GM12878 (cell line): ENCODE measurements around the gene IDH3B. TPM values are rescaled to one million over a fixed set of nuclear protein-coding genes. Genes with fewer than 3 reads are reported as not detected.

Source experiments
- ATAC-seq: fragments of 200-7000 bp; cut with Tn5 transposase; 3 replicates; pipeline ENCODE4 v1.9.1; 2020; ENCODE audit warnings: mild to moderate bottlenecking, moderate library complexity
- BruUV-seq: library from RNA; stranded (reverse); fragments of 400-500 nt; replicated peaks from 2 replicates; lab custom pipeline; 2021; lab: Mats Ljungman, UMichigan
- CTCF ChIA-PET: fragments of 300-600 bp; sonication (Branson Sonifier 250); formaldehyde crosslinking; extraction: SDS; loops from one replicate; lab custom pipeline; 2021; ENCODE audit warnings: inconsistent platforms; lab: Yijun Ruan, JAX
- POLR2A ChIA-PET: fragments of 350-600 bp; formaldehyde crosslinking; extraction: SDS; loops from one replicate; lab custom pipeline; 2021; ENCODE audit warnings: inconsistent platforms; lab: Charles Lee
- RAD21 ChIA-PET: fragments of 300-600 bp; sonication (Branson Sonifier 250); formaldehyde crosslinking; loops from one replicate; lab custom pipeline; 2023; ENCODE audit warnings: antibody characterized with exemption; ENCODE audit not compliant: unreplicated experiment; lab: Charles Lee
- SMC1A ChIA-PET: fragments of 300-600 bp; sonication (Branson Sonifier 250); formaldehyde crosslinking; loops from one replicate; lab custom pipeline; 2023; ENCODE audit not compliant: unreplicated experiment, uncharacterized antibody; lab: Charles Lee
- DNase-seq: peaks from one replicate; pipeline ENCODE4 v3.0.0-alpha.2; 2011; ENCODE audit warnings: low read depth, low spot score
- FAIRE-seq: peaks from 3 replicates; lab custom pipeline; 2011; peaks lifted over from hg19 to GRCh38; lab: Jason Lieb, UNC
- H2AFZ ChIP-seq: 2 replicates; pipeline ENCODE4 v1.6.0; 2011; ENCODE audit warnings: low read depth, low read length, control low read depth; ENCODE audit not compliant: control insufficient read depth
- H3K27ac ChIP-seq: 2 replicates; pipeline ENCODE4 v1.5.1; 2011; ENCODE audit warnings: control low read depth; ENCODE audit not compliant: control insufficient read depth, insufficient read depth
- H3K27me3 ChIP-seq, 2 experiments: replicated peaks in 1 of 2; 2 replicates each; pipeline versions ENCODE4 v1.6.0 to v1.6.1; 2011; ENCODE audit warnings: low read length in 1 of 2; ENCODE audit not compliant: control insufficient read depth in 2 of 2, insufficient read depth in 2 of 2
- H3K36me3 ChIP-seq, 2 experiments: 2 replicates each; pipeline ENCODE4 v1.5.1; 2011; ENCODE audit warnings: low read length in 1 of 2; ENCODE audit not compliant: control insufficient read depth in 2 of 2, insufficient read depth in 2 of 2
- H3K4me1 ChIP-seq: 2 replicates; pipeline ENCODE4 v1.6.1; 2011; ENCODE audit warnings: mild to moderate bottlenecking, low read length, moderate library complexity, mixed read lengths; ENCODE audit not compliant: control insufficient read depth, insufficient read depth
- H3K4me2 ChIP-seq: 2 replicates; pipeline ENCODE4 v1.6.0; 2011; ENCODE audit warnings: control low read depth; ENCODE audit not compliant: control insufficient read depth, insufficient read depth
- H3K4me3 ChIP-seq: fragments of 200-600 bp; sonication (generic); 2 replicates; pipeline ENCODE4 v1.5.1; 2016
- H3K79me2 ChIP-seq: 2 replicates; pipeline ENCODE4 v1.6.0; 2011; ENCODE audit warnings: low read length; ENCODE audit not compliant: control insufficient read depth, insufficient read depth
- H3K9ac ChIP-seq: 2 replicates; pipeline ENCODE4 v1.8.0; 2011; ENCODE audit warnings: low read length, control low read depth, mixed read lengths; ENCODE audit not compliant: control insufficient read depth, insufficient read depth
- H3K9me3 ChIP-seq: replicated peaks from 3 replicates; pipeline ENCODE4 v1.5.1; 2011; ENCODE audit warnings: mild to moderate bottlenecking, low read length; ENCODE audit not compliant: control insufficient read depth, insufficient read depth
- H4K20me1 ChIP-seq: 2 replicates; pipeline ENCODE4 v1.6.0; 2011; ENCODE audit not compliant: control insufficient read depth, insufficient read depth
- ASH2L ChIP-seq: fragments of 300-600, 200-600 bp; sonication (generic); IDR thresholded peaks from 2 replicates; pipeline ENCODE4 v1.6.1; 2017; ENCODE audit warnings: low read depth, mild to moderate bottlenecking, borderline replicate concordance
- JUND ChIP-seq: IDR thresholded peaks from 2 replicates; pipeline ENCODE4 v1.6.1; 2012; ENCODE audit warnings: low read depth, mild to moderate bottlenecking, low read length, improper control_type of control experiment, moderate library complexity
- KLF5 ChIP-seq: fragments of 450-650 bp; IDR thresholded peaks from 2 replicates; pipeline ENCODE4 v1.6.1; 2014; ENCODE audit warnings: mild to moderate bottlenecking; ENCODE audit not compliant: partially characterized antibody
- MEF2A ChIP-seq: IDR thresholded peaks from 2 replicates; pipeline ENCODE4 v1.6.1; 2011; ENCODE audit warnings: low read depth, mild to moderate bottlenecking, low read length, moderate library complexity; ENCODE audit not compliant: insufficient read depth
- POLR2AphosphoS5 ChIP-seq: IDR thresholded peaks from 2 replicates; pipeline ENCODE4 v1.6.1; 2011; ENCODE audit warnings: mild to moderate bottlenecking, low read length, inconsistent platforms
- SREBF1 ChIP-seq: IDR thresholded peaks from 2 replicates; pipeline ENCODE4 v1.6.1; 2012; ENCODE audit warnings: mild to moderate bottlenecking, low read length
- WGBS: methylation state at CpG from one replicate; pipeline ENCODE4 v1.1.6; 2016; ENCODE audit warnings: low lambda C conversion rate; ENCODE audit not compliant: insufficient replicate concordance, insufficient coverage; ENCODE audit errors: missing lambda C conversion rate; 5-methylcytosine and 5-hydroxymethylcytosine counted together
- in situ Hi-C: fragments of 300-500 bp; cut with MboI; formaldehyde crosslinking; loops from 9 replicates; pipeline ENCODE4 v1.14.3; 2018; ENCODE audit warnings: mixed read lengths
- intact Hi-C: fragments of 100-400 bp; cut with micrococcal nuclease; formaldehyde crosslinking; loops from one replicate; pipeline ENCODE4 v1.14.2; 2022; ENCODE audit not compliant: unreplicated experiment
- polyA plus RNA-seq, 11 experiments: library from polyadenylated mRNA; depleted of rRNA in 4 of 11; unstranded in 6 of 11; stranded (reverse) in 5 of 11; fragments of >200 nt; fragmentation: Nextera tagmentation in 4 of 11; fragmentation: Illumina TruSeq in 1 of 11; extraction: Ambion mirVana in 4 of 11; extraction: Trizol in 1 of 11; gene quantifications; 1 replicate in 1 of 11; 2 replicates in 10 of 11; pipeline versions ENCODE4 v1.2.1 to v1.2.3, GENCODE V29; 2011 to 2016; ENCODE audit warnings: inconsistent platforms in 2 of 11, missing spikeins in 2 of 11, low read depth in 1 of 11
- total RNA-seq, 4 experiments: library from RNA; depleted of rRNA in 3 of 4; stranded (reverse); fragments of >200 nt in 3 of 4; fragmentation: Illumina TruSeq in 1 of 4; extraction: Trizol in 1 of 4; gene quantifications; 2 replicates each; pipeline versions ENCODE4 v1.2.1 to v1.2.3, GENCODE V29; 2013 to 2021
- TF ChIP-seq, protein P1 (sequence below): IDR thresholded peaks from 2 replicates; pipeline ENCODE4 v1.6.1; 2011; ENCODE audit warnings: borderline replicate concordance, low read depth, mild to moderate bottlenecking, moderate library complexity, mixed read lengths, low read length; ENCODE audit not compliant: insufficient read depth; ENCODE audit errors: extremely low read length
- TF ChIP-seq, protein P2 (sequence below): IDR thresholded peaks from 2 replicates; pipeline ENCODE4 v1.6.1; 2011; ENCODE audit warnings: mild to moderate bottlenecking, low read depth, low read length, moderate library complexity; ENCODE audit not compliant: insufficient replicate concordance
- TF ChIP-seq, protein P3 (sequence below): IDR thresholded peaks from 2 replicates; pipeline ENCODE4 v1.6.1; 2012; ENCODE audit warnings: low read depth, low read length, improper control_type of control experiment
- TF ChIP-seq, protein P4 (sequence below): IDR thresholded peaks from 2 replicates; pipeline ENCODE4 v1.6.1; 2011; ENCODE audit warnings: low read depth, mild to moderate bottlenecking, low read length, moderate library complexity, borderline replicate concordance; ENCODE audit errors: extremely low read depth
- TF ChIP-seq, protein P5 (sequence below): fragments of 450-650 bp; formaldehyde crosslinking; IDR thresholded peaks from 2 replicates; pipeline ENCODE4 v1.5.0; 2022; ENCODE audit warnings: mild to moderate bottlenecking, missing genetic modification characterization
- TF ChIP-seq, protein P6 (sequence below): IDR thresholded peaks from 2 replicates; pipeline ENCODE4 v1.6.1; 2012; ENCODE audit warnings: low read depth, low read length, improper control_type of control experiment

Gene IDH3B
- total and polyA plus RNA-seq, 10 of the 15 experiments (the other 5 are each of a cell fraction or from before 2014, with no cell fraction given), result 65.3 to 177 (median 121) TPM

DNA sequence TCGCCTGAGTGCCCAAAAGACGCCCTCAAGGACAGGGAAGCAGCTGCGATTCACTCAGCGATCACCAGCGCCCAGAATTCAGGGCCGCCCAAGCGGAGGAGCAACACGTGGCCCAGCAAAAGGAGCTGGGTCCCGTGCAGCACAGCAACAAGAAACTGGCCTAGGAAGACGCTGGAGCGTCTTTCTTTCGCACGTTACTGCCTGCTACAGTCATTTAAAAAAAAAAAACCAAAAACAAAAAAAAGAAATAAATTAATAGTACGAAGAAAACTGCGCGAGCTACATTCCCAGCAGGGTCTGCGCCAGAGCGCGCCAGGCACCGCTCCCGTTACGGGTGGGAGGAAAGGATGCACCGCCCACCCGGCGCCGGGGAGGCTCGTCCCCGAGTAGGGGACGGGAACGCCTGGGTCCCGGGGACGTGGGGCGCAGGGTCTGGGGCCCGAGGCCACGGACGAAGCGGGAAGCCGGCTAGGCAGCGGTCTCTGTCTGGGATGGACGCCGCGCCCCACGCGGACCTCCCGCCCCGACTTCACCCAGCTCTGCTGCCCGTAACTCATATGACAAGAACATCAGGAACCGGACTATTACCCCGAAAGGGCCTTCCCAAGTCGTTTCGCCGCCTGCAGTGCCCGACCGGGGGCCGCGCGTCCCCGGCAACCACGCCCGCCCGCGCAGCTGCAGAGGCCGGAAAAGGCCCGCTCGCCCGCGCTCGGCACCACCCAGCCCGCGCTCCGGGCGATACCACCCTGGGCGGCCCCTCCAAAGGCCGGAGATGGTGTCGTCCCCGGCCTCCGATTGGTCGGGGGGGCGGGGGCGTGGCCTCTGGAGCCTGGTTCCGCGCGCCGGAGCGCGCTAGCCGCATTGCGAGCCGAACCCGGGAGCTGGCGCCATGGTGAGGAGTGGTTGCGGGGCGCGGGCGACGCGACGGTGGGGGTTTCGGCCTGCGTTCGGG, 12.0 kb downstream of the IDH3B start, which contains the start of gene NOP56:
TSS of gene NOP56 (plus strand) at position 861 of the 952 bp plus-strand sequence. CDS start at position 890, 29 bp downstream.
- no peaks in the 10 kb centered on the region for H3K9me3 ChIP-seq
- peaks cover 23 to 24% of the 10 kb centered on the region in 2 experiments for H3K36me3 ChIP-seq
- ChIA-PET CTCF (interaction anchor here (0.8 to 2.4 kb wide), 7 partner anchors 12 to 261 kb away, joined by 3 to 13 read pairs (median 4); partner anchors contain the start of gene IDH3B), POLR2A (interaction anchor here (0.5 to 5.6 kb wide), 8 partner anchors 12 to 1255 kb away, joined by 3 to 47 read pairs (median 4); partner anchors contain the start of genes IDH3B, SNRPB and VPS16), RAD21 (interaction anchor here (1.8 kb wide), 2 partner anchors 12 to 349 kb away, joined by 3 to 4 read pairs; partner anchors contain the start of gene IDH3B), SMC1A (interaction anchor here (0.8 to 4.9 kb wide), 6 partner anchors 13 to 182 kb away, joined by 3 to 25 read pairs (median 3); partner anchors contain the start of genes IDH3B and SNRPB)
- H3K27ac ChIP-seq, result peak within 1 kb of the TSS; percentile 84
- DNase-seq, result peak; percentile 45
- FAIRE-seq, result no peak
- peak; percentile 94 for ATAC-seq
- peaks cover 52% of the 10 kb centered on the region for H3K79me2 ChIP-seq
- H3K4me1 ChIP-seq, result peaks cover 13% of the 10 kb centered on the region
- H3K4me3 ChIP-seq, result peak within 1 kb of the TSS; percentile 95
- under 1% methylated on average over 76 of the region's 101 CpGs for WGBS
- H4K20me1 ChIP-seq, result peaks cover 15% of the 10 kb centered on the region
- peak within 1 kb of the TSS; percentile 90 for H2AFZ ChIP-seq
- H3K4me2 ChIP-seq, result peak within 1 kb of the TSS; percentile 95
- TSS peak; percentile 92 for BruUV-seq
- in situ Hi-C loops, result no loop called here
- H3K27me3 ChIP-seq, result no peaks in the 10 kb centered on the region
- intact Hi-C loops, result loop anchor here (2.0 to 5.0 kb wide), 2 partner anchors 127 to 180 kb away; partner anchors contain the start of gene SNRPB
- peak within 1 kb of the TSS; percentile 95 for H3K9ac ChIP-seq
- TF ChIP-seq POLR2AphosphoS5 (peak; percentile 98), SREBF1 (peak; percentile 96), MEF2A (no peak), KLF5 (peak; percentile 98), ASH2L (peak; percentile 70; the same call in 1 of the 2 replicates), JUND (peak; percentile 100)
- TF ChIP-seq, protein P1, sequence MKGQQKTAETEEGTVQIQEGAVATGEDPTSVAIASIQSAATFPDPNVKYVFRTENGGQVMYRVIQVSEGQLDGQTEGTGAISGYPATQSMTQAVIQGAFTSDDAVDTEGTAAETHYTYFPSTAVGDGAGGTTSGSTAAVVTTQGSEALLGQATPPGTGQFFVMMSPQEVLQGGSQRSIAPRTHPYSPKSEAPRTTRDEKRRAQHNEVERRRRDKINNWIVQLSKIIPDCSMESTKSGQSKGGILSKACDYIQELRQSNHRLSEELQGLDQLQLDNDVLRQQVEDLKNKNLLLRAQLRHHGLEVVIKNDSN, result peak; percentile 71
- TF ChIP-seq, protein P2, sequence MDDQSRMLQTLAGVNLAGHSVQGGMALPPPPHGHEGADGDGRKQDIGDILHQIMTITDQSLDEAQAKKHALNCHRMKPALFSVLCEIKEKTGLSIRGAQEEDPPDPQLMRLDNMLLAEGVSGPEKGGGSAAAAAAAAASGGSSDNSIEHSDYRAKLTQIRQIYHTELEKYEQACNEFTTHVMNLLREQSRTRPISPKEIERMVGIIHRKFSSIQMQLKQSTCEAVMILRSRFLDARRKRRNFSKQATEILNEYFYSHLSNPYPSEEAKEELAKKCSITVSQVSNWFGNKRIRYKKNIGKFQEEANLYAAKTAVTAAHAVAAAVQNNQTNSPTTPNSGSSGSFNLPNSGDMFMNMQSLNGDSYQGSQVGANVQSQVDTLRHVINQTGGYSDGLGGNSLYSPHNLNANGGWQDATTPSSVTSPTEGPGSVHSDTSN, result no peak
- TF ChIP-seq, protein P3, sequence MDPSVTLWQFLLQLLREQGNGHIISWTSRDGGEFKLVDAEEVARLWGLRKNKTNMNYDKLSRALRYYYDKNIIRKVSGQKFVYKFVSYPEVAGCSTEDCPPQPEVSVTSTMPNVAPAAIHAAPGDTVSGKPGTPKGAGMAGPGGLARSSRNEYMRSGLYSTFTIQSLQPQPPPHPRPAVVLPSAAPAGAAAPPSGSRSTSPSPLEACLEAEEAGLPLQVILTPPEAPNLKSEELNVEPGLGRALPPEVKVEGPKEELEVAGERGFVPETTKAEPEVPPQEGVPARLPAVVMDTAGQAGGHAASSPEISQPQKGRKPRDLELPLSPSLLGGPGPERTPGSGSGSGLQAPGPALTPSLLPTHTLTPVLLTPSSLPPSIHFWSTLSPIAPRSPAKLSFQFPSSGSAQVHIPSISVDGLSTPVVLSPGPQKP, result peak; percentile 50; the same call in 1 of the 2 replicates
- TF ChIP-seq, protein P4, sequence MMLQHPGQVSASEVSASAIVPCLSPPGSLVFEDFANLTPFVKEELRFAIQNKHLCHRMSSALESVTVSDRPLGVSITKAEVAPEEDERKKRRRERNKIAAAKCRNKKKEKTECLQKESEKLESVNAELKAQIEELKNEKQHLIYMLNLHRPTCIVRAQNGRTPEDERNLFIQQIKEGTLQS, result no peak
- TF ChIP-seq, protein P5, sequence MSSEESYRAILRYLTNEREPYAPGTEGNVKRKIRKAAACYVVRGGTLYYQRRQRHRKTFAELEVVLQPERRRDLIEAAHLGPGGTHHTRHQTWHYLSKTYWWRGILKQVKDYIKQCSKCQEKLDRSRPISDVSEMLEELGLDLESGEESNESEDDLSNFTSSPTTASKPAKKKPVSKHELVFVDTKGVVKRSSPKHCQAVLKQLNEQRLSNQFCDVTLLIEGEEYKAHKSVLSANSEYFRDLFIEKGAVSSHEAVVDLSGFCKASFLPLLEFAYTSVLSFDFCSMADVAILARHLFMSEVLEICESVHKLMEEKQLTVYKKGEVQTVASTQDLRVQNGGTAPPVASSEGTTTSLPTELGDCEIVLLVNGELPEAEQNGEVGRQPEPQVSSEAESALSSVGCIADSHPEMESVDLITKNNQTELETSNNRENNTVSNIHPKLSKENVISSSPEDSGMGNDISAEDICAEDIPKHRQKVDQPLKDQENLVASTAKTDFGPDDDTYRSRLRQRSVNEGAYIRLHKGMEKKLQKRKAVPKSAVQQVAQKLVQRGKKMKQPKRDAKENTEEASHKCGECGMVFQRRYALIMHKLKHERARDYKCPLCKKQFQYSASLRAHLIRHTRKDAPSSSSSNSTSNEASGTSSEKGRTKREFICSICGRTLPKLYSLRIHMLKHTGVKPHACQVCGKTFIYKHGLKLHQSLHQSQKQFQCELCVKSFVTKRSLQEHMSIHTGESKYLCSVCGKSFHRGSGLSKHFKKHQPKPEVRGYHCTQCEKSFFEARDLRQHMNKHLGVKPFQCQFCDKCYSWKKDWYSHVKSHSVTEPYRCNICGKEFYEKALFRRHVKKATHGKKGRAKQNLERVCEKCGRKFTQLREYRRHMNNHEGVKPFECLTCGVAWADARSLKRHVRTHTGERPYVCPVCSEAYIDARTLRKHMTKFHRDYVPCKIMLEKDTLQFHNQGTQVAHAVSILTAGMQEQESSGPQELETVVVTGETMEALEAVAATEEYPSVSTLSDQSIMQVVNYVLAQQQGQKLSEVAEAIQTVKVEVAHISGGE, result no peak
- TF ChIP-seq, protein P6, sequence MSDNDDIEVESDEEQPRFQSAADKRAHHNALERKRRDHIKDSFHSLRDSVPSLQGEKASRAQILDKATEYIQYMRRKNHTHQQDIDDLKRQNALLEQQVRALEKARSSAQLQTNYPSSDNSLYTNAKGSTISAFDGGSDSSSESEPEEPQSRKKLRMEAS, result peak; percentile 77; the same call in 1 of the 2 replicates
